GM10266 (cell line): ENCODE measurements around the gene C13orf46.

Experiments
- DNase-seq: peaks from one replicate; pipeline ENCODE4 v3.0.0; 2012; ENCODE audit errors: extremely low spot score
- CTCF ChIP-seq: IDR thresholded peaks from 2 replicates; pipeline ENCODE4 v1.5.1; 2012; ENCODE audit warnings: mild to moderate bottlenecking, low read depth; ENCODE audit not compliant: control insufficient read depth, insufficient read depth; ENCODE audit errors: missing control alignments

Gene C13orf46

GRCh38 chr13:113972451-113973217 lies 1.2 kb downstream of the C13orf46 start:
- DNase-seq: no peak

GRCh38 chr13:113971471-113972231 lies 2.2 kb downstream of the C13orf46 start:
- no peak for DNase-seq
- TF ChIP-seq CTCF: no peak

More at GRCh38 chr13:113972451-113973217, 1.2 kb downstream of the C13orf46 start:
- no peak for TF ChIP-seq CTCF

- no peak for DNase-seq
- TF ChIP-seq CTCF: no peak
Measured at GRCh38 chr13:113970810-113971470, 2.9 kb downstream of the C13orf46 start.

- DNase-seq: no peak
- TF ChIP-seq CTCF: no peak
Measured at GRCh38 chr13:113969973-113970611, 3.8 kb downstream of the C13orf46 start.

GRCh38 chr13:113969311-113969972 lies 4.4 kb downstream of the C13orf46 start:
- no peak for DNase-seq
- no peak for TF ChIP-seq CTCF

- TF ChIP-seq CTCF: no peak
- DNase-seq: no peak
Measured at GRCh38 chr13:113968463-113969310, 5.2 kb downstream of the C13orf46 start.
